AG08396 (cell line): ENCODE measurements around the gene TJAP1.
A peak's percentile ranks its signal among the peaks of the same experiment; 100 is the strongest.

ENCODE experiments used
- DNase-seq: peaks from one replicate; pipeline ENCODE4 v3.0.0; 2012; ENCODE audit warnings: low spot score, mixed read lengths

Gene TJAP1, protein sequence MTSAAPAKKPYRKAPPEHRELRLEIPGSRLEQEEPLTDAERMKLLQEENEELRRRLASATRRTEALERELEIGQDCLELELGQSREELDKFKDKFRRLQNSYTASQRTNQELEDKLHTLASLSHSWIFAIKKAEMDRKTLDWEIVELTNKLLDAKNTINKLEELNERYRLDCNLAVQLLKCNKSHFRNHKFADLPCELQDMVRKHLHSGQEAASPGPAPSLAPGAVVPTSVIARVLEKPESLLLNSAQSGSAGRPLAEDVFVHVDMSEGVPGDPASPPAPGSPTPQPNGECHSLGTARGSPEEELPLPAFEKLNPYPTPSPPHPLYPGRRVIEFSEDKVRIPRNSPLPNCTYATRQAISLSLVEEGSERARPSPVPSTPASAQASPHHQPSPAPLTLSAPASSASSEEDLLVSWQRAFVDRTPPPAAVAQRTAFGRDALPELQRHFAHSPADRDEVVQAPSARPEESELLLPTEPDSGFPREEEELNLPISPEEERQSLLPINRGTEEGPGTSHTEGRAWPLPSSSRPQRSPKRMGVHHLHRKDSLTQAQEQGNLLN

DNA sequence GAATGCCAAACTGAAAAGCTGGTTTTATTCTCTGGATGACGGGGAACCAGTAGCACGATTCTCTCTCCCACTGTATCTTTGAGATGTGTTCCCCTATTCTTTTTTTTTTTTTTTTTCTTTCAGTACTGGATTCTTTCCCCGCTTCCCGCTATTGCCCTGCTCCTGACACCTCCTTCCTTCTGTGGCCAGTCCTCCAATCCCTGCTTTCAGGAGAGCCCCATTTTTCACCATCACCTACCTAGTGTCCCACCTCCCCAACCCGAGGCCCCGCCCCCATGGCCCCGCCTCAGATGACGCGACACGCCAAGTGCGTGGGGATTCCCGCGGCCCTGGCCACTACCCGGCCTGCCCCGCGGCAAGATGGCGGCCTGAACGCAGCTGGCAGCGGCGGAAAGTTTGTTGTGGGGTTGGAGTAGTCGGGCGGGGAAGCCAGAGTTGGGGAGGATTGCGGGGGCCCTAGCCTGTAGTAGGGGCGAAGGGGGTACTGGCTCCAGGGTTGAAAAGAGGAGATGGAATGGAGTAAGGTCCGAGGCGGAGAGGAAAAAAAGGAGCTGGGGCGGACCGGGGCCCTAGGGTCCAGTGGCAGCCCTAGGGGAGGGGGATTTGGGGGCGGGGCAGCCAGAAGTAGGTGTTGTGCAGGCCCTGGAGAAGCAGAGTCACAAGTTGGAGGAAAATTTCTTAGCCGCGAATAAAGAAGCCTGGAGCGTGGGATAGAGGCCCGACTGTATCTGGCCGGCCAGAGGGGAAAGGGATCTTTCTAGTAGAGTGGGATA is at the start of gene TJAP1:
TSS of gene TJAP1 (plus strand) at position 336 of the 773 bp plus-strand sequence. CDS start 21,432 bp downstream, outside the sequence.
- peak; percentile 92 for DNase-seq

DNA sequence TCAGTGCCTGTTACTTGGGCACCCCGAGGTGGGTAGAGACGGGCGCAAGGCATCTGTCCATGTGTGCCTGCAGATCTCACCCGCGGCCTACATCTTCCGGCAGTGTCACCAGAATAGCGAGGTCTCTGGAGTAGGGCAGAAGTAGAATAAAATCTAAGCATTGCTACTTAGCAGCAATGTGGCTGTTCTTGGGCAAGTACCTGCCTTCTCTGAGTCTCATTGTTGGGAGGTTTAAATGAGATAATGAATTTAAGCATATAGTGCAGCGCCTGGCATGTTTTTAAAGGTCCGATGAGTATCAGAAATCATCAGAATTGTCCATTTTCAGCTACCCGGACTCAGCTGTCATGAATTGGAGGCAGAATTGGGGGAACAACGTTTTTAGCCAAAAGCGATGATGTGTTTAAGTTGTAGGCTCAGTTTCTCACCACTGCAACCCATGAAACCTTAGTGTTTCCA is 49.2 kb upstream of the TJAP1 start:
- no peak for DNase-seq

DNA sequence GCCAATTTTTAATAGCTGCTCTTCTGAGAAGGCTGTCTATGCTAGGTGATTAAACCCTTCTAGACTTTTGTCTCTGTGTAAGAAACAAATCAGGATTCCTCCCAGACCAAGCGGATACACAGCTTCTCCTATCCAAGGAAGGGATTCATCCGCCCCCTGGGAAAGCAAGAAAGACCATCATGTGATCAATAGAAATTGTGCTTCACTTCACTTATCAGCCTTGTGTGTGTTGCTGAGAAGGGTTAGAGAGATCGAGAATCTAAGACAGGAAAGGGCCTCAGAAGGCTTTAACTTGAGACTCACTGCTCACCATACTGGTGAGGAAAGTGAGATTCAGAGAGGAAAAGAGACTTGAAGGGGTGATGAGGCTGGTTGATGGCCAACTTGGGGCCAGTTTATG is 48.5 kb upstream of the TJAP1 start:
- DNase-seq: no peak

GRCh38 chr6:43432009-43432945 is 45.1 kb upstream of the TJAP1 start:
- DNase-seq: no peak

DNA sequence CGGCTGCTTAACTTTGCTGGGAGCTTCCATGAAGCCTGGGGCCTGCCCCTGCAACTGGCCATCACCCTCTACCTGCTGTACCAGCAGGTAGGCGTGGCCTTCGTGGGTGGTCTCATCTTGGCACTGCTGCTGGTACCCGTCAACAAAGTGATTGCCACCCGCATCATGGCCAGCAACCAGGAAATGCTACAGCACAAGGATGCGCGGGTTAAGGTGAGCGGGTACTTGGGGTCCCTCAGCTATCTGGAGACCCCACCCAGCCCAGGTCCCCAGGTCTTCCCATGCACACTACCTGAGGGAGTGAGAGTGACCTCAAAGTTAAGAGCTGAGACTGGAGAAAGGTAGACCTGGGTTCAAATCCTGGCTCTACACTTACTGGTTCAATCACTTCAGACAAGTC is 44.2 kb upstream of the TJAP1 start:
- no peak for DNase-seq

DNA sequence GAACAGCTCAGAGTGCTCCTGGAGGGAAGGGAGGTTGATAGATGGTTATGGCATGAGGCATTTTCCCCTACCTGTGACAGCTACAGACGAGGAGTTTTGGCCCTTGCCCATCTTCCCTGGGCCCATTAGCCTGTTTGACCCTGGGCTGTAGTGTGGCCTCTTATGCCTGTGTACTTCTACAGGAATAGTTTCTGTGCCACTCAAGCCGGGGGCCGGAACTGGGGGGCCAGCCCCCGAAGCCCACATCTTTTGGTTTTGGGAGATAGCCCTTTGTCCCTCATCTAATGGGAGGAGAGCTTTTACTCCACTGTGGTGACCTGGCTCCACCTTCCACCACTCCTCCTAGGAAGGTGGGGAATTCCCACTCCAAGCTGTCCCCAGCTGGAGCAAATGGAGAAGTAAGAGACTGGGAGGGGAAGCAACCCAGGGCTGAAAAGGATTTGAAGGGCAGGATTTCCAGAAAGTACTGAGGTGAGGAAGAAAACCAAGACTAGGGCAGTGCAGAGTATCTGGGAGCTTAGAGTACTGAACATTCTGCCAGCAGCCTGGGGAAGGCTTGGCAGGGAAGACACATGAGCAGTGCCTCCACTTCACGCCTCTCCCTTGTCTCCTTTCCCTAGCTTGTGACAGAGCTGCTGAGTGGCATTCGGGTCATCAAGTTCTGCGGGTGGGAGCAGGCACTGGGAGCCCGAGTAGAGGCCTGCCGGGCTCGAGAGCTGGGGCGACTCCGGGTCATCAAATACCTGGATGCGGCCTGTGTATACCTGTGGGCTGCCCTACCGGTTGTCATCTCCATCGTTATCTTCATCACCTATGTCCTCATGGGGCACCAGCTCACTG is 43.1 kb upstream of the TJAP1 start:
- DNase-seq: no peak

DNA sequence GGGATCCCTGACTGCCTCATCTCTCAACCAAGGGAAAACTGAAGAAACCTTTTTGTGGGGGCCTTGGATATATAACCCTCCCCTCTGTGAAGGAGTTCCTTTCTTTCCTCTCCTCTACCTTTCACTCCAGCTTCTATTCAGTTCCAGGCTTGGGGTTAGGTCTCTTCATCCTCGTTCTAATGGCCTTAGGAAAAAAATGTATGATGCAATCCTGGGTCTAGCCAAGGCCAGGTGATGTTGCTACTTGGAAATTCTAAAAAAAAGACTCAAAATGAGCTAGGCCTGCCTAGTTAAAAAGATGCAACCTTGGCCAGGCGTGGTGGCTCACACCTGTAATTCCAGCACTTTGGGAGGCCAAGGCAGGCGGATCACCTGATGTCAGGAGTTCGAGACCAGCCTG is 42.4 kb upstream of the TJAP1 start:
- DNase-seq: no peak

GRCh38 chr6:43435682-43436437 is 41.5 kb upstream of the TJAP1 start:
- DNase-seq: no peak

DNA sequence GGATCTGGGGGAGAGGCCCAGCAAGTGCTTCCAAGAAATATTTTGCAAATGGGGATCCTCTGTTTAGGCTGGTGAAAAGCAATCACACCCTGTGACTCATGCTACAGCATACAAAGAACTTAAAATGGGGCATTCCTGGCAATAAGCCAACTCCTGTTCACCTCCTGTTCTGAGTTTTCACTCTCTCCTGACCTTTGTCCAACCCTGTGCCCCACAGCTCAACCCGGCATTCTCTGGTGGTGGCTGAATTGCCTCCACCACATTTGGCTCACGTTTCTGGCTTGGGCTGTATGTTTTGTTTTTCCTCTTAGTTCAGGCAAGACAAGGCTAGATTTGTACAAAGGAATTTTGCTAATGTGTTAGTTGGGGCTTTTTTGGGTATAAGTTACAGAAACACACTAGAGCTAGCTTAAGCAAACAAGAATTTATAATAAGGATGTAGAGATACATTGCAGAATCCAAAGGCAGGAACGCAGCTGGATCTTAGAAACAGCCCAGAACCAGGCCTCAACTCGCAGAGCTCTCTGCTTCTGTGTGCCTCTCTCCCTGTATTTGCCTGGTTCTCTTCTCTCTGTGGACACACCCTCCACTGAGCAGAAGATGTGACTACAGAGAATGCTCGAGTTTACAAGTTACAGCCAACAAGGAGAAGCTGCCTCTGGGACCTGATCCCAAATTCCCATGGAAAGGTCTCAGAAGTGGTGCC is 40.6 kb upstream of the TJAP1 start:
- DNase-seq: peak; percentile 78

DNA sequence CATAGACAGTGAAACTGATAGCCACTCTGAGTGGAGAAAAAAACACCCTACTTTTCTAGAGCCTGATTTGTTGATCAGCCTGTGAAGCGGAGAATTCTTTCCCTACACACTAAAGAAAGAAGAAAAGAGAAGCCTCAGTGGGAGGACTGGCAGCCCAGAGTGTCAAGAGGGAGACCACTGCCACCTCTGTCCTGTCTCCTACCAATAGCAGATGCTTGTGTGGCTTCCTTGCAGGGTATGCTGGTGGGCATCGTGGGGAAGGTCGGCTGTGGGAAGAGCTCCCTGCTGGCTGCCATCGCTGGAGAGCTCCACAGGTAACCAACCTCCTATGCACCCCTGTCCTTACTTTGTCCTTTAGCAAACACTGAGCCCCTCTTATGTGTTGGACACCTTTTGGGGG is 39.7 kb upstream of the TJAP1 start:
- no peak for DNase-seq

DNA sequence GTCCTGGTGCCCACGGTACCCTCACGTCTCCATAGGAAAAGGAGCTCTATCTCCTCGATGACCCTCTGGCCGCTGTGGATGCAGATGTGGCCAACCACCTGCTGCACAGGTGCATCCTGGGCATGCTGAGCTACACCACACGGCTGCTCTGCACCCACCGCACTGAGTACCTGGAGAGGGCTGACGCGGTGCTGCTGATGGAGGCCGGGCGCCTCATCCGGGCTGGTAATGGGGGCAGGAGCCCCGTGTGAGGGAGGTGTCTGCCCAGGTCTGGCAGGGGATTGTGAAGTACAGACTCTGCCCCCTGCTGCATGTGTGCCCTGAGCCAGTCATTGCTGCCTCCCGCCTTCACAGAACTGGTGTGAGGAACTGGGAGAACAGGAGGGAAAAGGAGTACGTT is 34.4 kb upstream of the TJAP1 start:
- DNase-seq: no peak

DNA sequence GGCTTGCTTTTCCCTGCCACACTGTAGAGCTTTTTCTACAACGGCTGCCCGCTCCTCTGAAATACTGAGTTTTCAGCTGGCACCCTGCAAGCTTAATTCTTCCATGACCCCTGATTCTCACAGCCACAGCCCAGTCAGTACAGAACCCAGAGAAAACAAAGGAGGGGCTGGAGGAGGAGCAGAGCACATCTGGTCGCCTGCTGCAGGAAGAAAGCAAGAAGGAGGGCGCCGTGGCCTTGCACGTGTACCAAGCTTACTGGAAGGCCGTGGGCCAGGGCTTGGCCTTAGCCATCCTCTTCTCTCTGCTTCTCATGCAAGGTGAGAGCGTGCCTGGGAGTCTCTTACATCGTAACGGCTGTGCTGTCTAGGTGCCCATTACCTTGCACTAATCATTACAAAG is 33.3 kb upstream of the TJAP1 start:
- no peak for DNase-seq

- DNase-seq: no peak
These were observed 32.8 kb upstream of the TJAP1 start for GRCh38 chr6:43444582-43444981.

GRCh38 chr6:43445576-43445975 is 31.8 kb upstream of the TJAP1 start:
- DNase-seq: no peak

GRCh38 chr6:43447604-43448003 is 29.8 kb upstream of the TJAP1 start:
- no peak for DNase-seq

DNA sequence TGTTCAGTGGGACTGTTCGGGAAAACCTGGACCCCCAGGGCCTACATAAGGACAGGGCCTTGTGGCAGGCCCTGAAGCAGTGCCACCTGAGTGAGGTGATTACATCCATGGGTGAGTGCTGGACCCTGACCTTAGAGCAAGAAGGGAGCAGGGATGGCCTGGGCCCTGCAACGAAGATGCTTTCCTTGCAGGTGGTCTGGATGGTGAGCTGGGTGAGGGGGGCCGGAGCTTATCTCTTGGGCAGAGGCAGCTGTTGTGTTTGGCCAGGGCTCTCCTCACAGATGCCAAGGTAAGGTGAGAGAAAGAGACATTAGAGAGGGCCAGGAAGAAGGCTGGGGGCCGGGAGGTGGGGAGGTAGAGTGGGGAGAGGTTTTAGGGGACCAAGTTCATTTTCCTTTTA is 28.5 kb upstream of the TJAP1 start:
- DNase-seq: no peak

DNA sequence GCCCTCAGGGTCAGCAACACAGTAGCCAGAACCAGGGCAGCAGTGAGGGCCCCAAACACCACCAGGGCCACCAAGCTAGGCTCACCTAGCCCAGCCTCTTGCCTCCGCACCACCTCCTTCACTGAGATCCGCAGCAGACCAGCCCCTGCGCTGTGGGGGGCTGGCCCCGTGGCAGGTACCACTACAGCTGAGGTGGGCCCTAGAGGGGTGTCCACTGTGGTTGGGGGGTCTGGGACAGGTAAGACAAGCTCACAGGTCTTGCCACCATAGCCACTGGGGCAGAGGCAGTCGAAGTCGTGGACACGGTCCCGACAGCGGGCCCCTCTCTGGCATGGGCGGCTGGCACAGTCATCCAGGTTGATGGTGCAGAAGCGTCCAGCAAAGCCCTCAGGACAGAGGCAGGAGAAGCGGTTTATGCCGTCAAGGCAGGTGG is 26.7 kb upstream of the TJAP1 start:
- no peak for DNase-seq

DNA sequence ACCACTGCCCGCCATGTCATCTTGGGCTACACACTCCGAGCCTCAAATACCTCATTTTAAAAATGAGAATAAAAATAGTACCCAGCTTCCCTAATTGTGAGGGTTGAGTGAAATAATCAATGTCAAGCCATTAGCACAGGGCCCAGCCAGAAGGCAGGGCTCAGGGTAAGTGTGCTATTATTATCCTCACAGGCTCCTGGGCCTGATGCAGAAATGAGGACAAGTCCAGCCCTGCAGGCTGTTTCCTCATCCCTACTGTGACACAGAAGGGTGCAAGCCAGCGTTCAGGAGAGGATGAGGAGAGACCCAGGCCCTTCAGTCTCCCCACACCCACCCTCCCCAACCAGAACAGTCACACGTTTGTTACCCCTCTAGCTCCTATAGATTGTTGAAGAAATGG is 26.0 kb upstream of the TJAP1 start:
- DNase-seq: no peak

DNA sequence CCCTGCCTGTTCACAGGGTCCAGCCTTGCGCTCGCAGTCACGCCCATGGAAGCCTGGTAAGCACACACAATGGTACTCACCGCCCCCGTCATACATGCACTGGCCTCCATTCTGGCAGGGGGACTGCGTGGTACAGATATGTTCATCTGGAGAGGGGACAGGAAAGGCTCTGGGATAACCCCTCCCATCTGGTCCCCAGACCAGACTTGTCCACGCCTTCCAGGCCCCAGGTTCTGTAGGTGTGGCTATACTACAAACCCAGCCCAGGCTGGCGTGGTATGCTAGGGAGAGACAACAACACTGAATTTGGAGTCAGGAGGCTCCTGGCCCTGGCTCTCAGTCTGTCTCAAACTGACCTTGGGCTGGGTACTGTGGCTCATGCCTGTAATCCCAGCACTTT is 25.4 kb upstream of the TJAP1 start:
- DNase-seq: no peak

GRCh38 chr6:43452896-43453295 is 24.5 kb upstream of the TJAP1 start:
- DNase-seq: no peak
